Cardiac septum (tissue), 1 donor: Measurements from ENCODE around the gene C1QTNF8. TPM values are rescaled to one million over a fixed set of nuclear protein-coding genes. Genes with fewer than 3 reads are reported as not detected.

Source experiments
- DNase-seq: peaks from one replicate; pipeline ENCODE4 v3.0.0-alpha.2; 2020; ENCODE audit warnings: low spot score
- intact Hi-C: fragments of 100-400 bp; cut with DNase I; formaldehyde crosslinking; loops from one replicate; pipeline ENCODE4 v1.14.0; 2022
- total RNA-seq: library from RNA; stranded (reverse); fragmentation: NEBNext Ultra II Directional; extraction: Animal tissue kit (Norgen Biotek cat#: 25700); gene quantifications from one replicate; pipeline ENCODE4 v1.2.1, GENCODE V29; 2021
- donor health status: DM: no; HTN: no; CAD: no.

The C1QTNF8 gene
- total RNA-seq, 1 donor from 2014 or later, result not detected

DNA sequence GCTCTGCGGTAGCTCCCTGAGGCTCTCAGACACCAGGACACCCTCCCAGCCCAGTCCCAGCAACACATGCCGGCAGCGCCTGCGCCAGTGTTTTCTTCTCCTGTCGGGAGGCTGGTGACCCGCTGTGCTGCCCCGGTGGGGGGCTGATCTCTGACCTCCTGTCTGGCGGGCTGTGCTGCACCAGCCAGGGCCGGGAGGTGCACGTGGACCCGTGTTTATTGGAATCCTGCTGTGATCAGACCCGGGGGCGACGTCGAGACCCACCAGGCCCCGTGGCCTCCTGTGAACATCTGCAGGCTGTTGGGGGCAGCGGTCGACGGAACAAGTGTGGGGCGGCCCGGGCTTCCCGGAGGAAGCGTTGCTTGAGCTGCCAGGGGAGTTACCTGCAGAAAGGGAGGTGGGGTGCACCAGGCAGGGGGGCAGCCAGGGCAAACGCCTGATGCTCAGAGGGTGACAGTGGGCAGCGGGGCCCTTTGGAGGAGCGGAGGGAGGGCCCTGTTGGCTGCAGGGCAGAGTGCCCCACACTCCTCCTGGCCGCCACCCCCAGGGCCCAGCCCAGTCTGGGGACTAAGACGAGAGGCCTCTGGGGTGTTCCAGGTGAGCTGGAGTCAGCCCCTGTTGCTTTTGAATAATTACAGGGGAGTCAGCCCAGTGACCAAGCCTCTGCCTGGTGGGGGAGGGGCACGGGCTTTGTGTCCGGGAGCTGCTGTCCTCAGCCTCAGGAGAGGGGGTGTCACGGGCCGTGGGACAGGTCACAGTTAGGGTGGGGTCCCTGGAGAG is 25.8 kb downstream of the C1QTNF8 start:
- intact Hi-C loops, result no loop called here

DNA sequence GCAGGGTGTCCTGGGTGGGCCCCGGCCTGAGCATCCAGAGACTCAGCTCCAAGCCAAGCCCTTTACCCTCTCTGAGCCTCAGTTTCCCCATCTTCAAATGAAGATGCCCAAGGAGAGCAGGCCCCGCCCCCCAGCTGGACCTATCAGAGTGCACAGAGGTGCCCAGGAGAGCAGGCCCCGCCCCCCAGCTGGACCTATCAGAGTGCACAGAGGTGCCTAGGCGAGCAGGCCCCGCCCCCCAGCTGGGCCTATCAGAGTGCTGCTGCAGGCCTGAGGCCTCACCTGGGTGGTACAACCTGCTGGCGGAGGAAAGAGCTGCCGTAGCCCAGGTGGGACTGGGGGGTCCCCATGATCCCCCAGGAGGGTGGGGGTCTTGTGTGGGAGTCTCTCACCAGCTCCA is 26.9 kb downstream of the C1QTNF8 start:
- DNase-seq, result no peak
- intact Hi-C loops, result no loop called here

More for the DNA sequence above, 25.8 kb downstream of the C1QTNF8 start:
- DNase-seq, result no peak

DNA sequence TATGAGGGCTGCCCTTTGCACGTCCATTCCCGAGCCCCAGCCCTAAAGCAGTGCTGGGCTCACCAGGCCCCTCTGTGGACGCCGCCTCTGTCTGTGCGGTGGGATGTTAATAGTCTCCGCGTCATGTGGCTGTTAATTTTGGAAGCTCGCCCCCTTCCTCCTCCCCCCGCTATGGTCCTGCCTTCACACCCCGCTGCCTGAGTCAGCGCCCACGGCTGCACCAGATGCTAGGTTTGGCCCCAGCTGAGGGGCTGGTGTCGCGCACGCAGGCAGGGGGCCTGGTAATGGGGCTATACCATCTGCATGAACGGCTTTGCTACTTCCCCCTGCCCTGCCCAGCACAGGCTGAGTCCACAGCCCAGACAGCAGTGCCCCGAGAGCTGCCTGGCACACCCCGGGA is 27.6 kb downstream of the C1QTNF8 start:
- intact Hi-C loops, result no loop called here

DNA sequence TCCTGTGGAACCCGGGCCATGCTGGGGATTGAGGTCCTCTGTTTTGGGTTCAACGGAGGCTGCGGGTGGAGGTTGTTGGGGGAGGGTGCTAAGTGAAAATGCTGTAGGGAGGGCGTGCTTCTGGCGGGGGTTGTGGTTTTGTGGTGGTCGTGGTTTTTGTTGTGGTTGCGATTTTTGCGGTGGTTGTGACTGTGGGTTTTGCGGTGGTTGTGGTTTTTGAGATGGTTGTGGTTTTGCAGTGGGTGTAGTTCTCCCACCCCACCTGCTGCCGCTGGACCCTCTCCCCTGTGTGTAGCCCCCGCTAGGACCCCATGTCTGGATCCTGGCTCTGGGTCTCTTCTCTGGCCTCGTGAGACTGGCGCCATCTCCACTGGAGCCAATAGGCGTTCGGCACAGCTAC is 28.4 kb downstream of the C1QTNF8 start:
- intact Hi-C loops, result no loop called here
- DNase-seq, result no peak

More for the DNA sequence above, 27.6 kb downstream of the C1QTNF8 start:
- no peak for DNase-seq

DNA sequence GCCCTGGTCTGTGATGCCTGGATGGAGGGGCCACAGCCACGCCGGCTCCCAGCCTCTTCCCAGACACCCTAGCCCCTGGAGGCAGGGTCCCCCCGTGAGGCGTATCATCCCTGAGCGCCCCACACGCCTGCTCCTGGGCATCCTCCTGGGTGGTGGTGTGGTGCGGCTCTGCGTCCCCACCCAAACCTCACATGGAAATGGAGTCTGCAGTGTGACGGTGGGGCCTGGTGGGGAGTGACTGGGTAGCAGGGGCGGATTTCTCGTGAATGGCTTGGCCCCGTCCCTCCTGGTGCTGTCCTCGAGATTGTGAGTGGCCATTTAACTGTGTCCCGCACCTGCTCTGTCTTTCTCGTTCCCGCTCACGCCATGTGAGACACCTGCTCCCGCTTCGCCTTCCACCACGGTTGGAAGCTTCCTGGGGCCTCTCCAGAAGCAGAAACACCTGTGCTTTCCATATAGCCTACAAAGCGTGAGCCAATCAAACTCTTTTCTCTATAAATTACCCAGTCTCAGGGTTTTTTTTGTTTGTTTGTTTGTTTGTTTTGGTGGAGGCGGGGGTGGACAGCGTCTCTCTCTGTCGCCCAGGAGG is 29.4 kb downstream of the C1QTNF8 start:
- no peak for DNase-seq
- intact Hi-C loops, result no loop called here

DNA sequence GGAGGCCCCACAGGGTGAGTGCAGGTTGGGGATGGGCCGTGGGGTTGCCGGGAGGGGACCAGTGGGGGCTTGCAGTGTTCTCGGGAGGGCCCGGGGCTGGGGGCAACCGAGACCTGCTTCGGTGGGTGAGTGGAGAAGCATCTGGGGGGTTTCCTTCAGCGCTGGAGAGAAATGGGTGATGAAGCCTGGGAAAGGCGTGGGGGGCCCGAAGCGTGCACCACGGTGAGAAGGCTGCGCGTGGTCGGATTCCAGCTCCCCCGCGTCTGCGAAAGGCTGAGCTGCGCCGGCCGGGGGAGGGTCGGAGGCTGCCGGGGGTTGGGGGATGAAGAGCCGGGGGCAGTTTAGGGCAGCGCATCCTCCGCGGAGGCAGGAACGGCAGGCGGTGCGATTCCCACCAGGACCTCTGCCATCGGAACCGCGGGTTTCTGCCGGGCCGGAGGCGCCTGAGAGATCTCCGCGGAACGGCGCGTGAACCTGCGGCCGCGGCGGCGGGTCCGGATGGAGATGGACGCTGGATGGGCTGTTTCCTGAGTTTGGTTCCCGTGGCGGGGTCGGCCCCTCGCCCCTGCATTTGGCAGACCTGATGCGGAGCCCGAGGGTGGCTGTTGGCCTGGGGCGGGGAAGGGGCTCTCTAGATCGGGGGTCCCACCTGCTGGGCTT is 30.4 kb downstream of the C1QTNF8 start:
- no peak for DNase-seq
- intact Hi-C loops, result no loop called here

DNA sequence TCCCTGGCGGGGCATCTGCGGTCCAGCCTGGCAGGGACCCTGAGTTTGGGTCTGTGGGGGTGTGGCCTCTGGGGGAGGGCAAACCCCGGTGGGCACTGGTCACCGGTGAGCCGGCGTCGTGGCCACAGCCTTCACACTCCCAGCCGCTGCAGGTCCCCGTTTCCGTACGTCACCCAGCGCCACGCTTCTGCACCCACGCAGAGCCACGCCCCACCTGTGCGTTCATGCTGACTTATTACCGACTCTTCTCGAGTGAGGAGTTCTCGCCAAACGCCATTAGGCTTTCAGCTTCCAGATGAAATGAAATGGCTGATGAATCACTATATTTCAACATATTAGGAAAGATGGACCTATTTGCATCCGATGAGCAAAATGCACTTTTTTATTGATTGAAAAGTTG is 32.3 kb downstream of the C1QTNF8 start:
- intact Hi-C loops, result no loop called here
- no peak for DNase-seq

DNA sequence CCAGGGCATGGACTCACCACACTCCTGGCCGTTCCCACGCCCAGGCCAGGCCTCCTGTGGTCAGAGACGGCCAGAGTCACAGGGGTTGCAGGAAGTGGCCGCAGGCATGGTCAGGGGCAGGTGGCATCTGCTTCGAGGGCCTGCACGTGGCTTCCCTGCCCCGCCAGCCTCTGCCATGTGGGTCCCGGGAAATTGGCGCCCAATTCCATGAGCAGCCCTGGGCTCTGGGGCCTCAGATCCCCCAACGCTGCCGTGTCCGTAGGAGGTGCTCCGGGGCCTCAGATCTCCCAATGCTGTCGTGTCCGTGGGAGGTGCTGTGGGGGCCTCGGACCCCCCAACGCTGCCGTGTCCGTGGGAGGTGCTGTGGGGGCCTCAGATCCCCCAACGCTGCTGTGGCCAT is 33.1 kb downstream of the C1QTNF8 start:
- DNase-seq, result no peak
- intact Hi-C loops, result no loop called here

DNA sequence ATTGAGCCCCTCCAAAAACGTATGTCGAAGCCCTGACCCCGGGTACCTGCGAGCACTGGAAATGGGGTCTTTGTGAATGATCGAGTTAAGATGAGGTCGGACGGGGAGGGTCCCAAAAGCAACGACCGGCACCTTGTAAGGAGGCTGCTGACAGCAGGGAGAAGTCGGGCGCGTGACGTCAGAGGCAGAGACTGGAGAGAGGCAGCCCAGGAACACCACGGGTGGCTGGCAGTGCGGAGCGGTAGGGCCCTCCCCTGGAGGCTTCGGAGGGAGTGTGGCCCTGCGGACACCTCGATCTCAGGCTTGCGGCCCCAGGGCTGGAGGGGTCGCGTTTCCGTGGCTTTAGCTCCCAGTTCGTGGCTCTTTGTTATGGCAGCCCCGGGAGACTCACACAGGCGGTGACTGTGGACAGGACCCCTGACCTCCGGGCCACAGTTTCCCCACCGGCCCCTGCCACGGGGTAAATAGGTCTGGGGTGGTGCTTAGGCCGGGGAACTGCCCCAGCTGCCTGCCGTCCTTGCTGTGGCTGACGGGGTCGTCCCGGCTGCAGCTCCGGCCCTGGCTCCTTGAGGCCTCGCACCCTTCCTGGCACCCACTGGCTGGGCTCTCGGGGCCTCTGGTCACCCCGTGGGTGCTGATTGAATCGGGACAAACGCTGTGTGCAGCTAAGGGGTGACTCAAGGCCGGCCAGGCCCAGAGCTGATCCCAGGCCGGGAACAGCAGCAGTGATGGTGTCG is 34.1 kb downstream of the C1QTNF8 start:
- intact Hi-C loops, result no loop called here
- no peak for DNase-seq

DNA sequence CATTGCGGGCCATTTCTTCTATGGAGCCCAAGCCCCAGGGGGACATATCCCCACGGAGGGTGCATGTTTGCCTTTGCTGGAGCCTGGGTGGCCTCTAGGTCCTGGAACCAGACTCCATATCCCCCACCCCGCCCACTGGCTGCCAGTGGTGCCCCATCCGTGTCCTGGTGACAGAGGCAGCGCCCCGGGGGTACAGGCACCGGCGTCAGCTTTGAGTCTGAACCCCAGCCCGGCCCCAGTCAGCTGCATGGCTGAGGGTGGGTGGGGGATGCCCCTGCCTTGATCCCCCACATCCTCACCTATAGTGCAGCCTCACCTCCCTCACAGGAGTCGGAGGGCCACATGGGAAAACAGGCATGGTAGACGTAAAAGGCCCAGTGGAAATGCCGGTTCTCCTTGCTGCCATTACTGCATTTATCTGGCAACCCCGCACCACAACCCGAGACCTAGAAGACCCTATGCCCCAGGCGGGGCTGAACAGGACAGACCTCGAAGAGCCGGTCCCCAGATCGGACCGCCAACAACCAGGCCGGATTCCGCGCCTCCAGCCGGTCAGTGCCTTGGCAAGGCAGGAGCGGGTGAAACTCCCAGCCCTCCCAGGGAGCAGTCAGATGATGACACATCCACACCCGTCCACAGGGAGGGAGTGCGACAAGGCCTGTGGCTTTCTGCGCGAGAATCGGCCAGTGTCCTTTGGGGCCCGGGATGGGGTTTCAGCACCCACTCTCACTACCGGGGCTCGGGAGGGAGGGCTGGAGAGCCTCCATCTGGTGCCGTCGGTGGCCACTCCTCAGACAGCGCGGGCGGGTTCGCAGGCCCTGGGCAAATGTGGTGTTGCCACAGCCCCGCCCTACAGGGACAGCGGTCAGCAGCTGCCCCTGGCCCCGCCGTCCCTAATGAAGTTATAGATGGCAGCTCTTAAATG is 35.4 kb downstream of the C1QTNF8 start:
- no peak for DNase-seq
- intact Hi-C loops, result no loop called here

DNA sequence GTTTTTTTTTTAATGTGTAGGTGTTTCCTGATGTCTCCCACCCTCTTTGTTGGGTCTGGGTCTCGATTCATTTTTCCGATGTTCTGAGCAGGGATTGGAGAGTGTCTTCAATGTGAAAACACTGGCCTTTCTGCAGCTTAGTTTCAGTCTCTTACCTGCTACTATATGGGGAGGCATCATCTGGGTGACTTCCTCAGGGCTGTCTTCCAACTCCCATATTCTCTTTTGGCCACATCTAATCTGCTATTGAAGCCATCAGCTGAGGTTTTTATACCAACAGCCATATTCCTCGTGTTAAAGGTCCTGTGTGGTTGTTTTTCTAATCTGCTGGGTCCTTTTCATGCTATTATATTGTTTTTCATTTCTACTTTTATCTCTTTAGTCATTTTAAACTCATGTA is 36.7 kb downstream of the C1QTNF8 start:
- intact Hi-C loops, result loop anchor here (5.0 kb wide), 1 partner anchor 347 kb away; no protein-coding TSS in a partner anchor
- DNase-seq, result no peak

DNA sequence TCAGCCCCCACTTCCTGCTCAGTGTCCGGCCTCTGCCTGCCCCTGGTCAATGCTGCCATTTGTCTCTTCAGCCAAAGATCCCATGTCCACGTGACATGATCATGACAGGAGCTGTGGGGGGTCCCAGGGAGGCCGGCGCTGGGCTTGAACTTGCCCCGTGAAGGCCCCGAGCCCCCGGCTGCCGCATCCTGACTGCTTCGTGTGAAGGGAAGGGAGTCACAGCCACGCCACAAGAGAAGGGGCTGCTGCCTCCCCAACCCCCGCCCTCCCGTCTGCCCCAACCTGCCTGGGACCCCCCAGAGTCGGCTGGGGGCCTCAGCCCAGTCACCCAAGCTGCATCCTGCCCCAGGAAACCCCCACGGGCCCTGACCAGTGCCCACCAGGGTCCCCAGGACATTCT is 37.8 kb downstream of the C1QTNF8 start:
- intact Hi-C loops, result loop anchor here (5.0 kb wide), 1 partner anchor 346 kb away; no protein-coding TSS in a partner anchor
- no peak for DNase-seq

DNA sequence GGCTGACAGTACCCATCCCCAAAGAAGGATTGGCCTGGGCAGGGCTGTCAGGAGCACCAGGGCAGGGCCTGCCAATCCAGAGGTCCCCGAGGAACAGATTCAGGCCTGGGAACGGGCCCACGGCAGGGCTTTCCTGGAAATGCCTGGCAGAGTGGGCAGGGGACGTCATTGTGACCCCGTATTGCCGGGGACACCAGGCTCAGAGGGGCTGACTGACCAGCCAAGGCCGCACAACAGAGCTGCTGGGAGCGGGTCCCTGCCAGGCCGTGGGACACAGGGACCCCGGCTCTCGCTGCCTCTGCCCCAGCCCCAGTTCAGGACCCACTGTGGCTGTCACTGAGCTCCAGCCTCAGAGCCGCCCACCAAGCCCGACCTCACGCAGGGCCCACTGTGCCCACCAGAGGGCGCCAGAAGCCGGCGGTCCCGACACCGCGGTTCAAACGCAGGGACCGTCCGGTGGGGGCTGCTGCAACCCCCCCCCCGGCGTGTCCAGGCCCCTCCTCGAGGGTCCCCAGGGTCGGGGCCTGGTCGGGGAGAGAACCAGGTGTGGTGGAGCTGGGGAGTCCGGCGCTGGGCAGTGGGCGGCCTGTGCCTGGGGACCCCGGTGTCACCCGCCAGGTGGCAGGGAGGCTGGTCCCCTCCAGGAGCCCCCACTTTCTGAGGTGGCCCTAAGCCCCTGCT is 38.7 kb downstream of the C1QTNF8 start:
- DNase-seq, result no peak
- intact Hi-C loops, result loop anchor here (1.0 to 5.0 kb wide), 2 partner anchors 46 to 345 kb away; no protein-coding TSS in a partner anchor

DNA sequence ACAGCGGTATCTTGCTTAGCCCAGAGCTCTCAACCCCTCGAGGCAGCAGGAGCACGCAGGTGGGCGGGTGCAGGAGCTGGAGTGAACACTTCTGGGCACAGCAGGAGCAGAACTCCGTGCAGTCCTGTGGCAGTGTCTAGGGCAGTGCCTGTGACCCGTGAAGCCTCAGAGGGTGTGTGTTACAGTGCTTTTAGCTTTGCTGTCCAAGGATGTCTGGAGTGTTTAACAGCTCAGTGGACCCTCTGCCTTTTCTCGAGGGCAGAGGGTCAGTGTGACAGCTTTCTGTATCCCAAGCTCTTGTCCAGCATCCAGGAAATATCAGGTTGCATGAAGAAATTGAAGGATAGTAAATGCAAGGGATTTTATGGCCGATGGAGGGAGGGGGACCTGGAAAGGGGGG is 39.8 kb downstream of the C1QTNF8 start:
- no peak for DNase-seq
- intact Hi-C loops, result loop anchor here (5.0 kb wide), 1 partner anchor 344 kb away; no protein-coding TSS in a partner anchor

DNA sequence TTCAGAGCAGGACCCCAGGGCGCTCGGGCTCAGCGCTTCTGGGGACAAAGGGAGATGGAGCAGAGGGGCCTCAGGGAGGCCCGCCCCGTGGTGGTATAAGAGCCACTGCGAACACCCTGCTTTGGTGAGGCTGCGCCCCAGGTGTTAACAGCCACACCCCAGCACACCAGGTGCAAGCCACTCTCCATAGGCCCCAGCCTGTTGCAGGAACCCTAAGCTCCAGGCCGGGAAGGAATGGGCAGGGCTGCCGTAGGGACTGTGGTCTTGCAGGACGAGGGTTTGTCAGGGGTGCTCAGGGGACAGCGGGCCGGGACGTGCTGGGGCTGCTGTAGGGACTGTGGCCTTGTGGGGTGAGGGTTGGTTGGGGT is 40.5 kb downstream of the C1QTNF8 start:
- DNase-seq, result no peak
- intact Hi-C loops, result loop anchor here (1.0 to 5.0 kb wide), 2 partner anchors 241 to 343 kb away; no protein-coding TSS in a partner anchor

DNA sequence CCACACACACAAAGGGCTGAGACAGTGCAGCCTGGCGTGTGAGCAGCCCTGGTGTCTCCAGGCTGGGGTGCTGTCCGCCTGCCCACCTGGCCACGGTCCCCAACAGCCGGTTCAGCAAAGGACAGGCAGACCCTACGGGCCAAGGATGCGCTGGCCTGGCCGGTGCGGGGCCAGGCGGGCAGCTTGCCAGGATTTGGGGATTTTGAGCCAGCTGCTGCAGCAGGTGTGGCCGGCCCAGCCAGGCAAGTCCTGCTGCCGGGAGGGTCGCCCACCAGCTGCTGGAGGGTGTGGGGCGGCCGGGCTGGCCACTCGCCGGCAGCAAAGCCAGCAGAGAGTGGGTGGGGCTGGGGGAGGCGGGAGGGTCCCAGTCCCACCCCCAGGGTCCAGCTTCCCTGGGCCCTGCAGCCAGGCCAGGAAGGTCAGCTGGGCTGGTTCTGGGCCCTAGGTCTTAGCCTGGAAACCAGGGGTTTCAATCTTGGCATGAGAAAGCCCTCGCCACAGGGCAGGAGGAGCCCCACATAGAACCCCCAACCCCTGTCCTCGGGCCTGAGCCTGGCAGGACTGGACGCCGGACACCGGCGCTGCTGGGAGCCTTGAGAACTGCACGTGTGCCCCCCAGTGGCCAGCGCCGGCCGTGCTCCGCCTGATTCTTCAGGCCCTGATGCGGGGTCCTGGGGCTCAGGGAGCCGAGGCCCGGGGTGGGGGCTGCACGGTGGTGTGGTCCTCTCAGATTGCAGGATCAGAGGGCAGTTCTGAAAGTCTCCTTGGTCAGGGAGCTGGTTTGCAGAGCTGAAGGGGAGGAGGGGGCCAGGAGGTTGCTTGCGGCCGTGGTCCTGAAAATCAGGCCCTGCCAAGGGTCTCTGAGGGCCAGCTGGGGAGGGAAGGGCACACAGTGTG is 41.1 kb downstream of the C1QTNF8 start:
- no peak for DNase-seq
- intact Hi-C loops, result loop anchor here (1.0 to 5.0 kb wide), 2 partner anchors 241 to 343 kb away; no protein-coding TSS in a partner anchor

DNA sequence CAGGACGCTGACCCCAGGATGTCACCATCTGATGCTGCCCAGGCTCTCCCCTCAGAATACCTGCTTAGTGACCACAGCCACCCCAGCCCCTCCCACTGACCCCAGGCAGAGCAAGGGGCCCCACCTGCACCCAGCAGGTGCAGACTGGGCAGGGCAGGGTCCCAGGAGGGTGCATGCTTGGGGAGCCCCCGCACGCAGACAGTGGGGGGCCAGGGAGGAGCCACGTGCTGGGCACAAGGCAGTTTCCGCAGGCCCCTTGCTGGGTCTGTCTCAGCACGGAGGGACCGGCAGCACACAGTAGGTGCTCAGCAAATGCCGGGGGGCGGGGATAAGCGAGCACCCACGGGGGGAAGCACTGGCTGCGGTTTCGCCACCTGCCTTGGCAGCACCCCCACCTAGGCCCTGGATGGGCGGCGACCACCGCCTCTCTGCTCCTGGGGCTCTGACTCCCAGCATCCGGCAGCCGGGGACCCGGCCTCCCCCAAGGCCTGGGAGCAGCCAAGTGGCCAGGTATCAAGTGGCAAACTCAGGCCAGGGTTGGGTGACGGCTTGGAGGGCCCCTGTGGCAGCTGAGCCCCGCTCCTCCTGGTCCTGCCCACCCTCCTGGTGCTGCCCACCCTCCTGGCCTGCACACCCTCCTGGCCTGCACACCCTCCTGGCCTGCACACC is 42.2 kb downstream of the C1QTNF8 start:
- intact Hi-C loops, result no loop called here
- DNase-seq, result no peak
